ENCODE results near the gene FMN1. TPM values are rescaled to one million over a fixed set of nuclear protein-coding genes. Genes with fewer than 3 reads are reported as not detected.

The FMN1 gene
- total and polyA plus RNA-seq, 10 of the 15 experiments (the other 5 are each of a cell fraction or from before 2014, with no cell fraction given) = 0.05 to 0.16 (median 0.08) TPM; not detected in 4

GRCh38 chr15:32928876-32929275, 265.6 kb downstream of the FMN1 start:
- in situ Hi-C loops (cut with MboI) (no loop called here), intact Hi-C loops (cut with micrococcal nuclease; ENCODE audit: unreplicated experiment) (no loop called here)
- Histone ChIP-seq H3K9me3 (replicated peaks; ENCODE audit: control insufficient read depth, insufficient read depth, low read length) (no peaks in the 10 kb centered on the region), H3K4me3 (no peak overlapping the region), H3K27ac (ENCODE audit: control insufficient read depth, insufficient read depth) (no peak overlapping the region), H2AFZ (ENCODE audit: control insufficient read depth, low read depth, low read length) (no peak overlapping the region), H3K4me2 (ENCODE audit: control insufficient read depth, insufficient read depth) (no peak overlapping the region), H3K4me1 (ENCODE audit: control insufficient read depth, insufficient read depth, low read length) (0 out of 2 replicates have a peak, but pooled peaks cover 6% of the 10 kb centered on the region), H3K27me3 (replicated peaks in 1 of 2; ENCODE audit: control insufficient read depth in 2 of 2, insufficient read depth in 2 of 2, low read length in 1 of 2) (0 out of 4 replicates have a peak, but pooled peaks cover 0 to 2% of the 10 kb centered on the region in 2 experiments), H4K20me1 (ENCODE audit: control insufficient read depth, insufficient read depth) (no peaks in the 10 kb centered on the region), H3K36me3 (ENCODE audit: control insufficient read depth in 2 of 2, insufficient read depth in 2 of 2, low read length in 1 of 2) (no peaks in the 10 kb centered on the region), H3K79me2 (ENCODE audit: control insufficient read depth, insufficient read depth, low read length) (no peaks in the 10 kb centered on the region), H3K9ac (ENCODE audit: control insufficient read depth, insufficient read depth, low read length) (no peak overlapping the region)
- ChIA-PET CTCF (interaction anchor here (0.7 kb wide), 1 partner anchor 85 kb away, joined by 3 read pairs; no protein-coding TSS in a partner anchor), RAD21 (ENCODE audit: unreplicated experiment) (no interaction called here), POLR2A (no interaction called here), SMC1A (ENCODE audit: uncharacterized antibody, unreplicated experiment) (no interaction called here)
- FAIRE-seq = no peak
- ATAC-seq = no peak
- BruUV-seq (replicated peaks) = no TSS peak
- DNase-seq (ENCODE audit: low read depth, low spot score) = no peak
- WGBS (ENCODE audit: insufficient coverage, insufficient replicate concordance, low lambda C conversion rate, missing lambda C conversion rate) = 49% methylated on average over 3 of the region's 3 CpGs
- TF ChIP-seq JUNB (IDR thresholded peaks at IDR 0.05) (no peak), GATAD2B (conservative IDR thresholded peaks at IDR 0.05; ENCODE audit: low read depth) (no peak), GABPA (IDR thresholded peaks at IDR 0.05; ENCODE audit: low read depth) (no peak), ETV6 (conservative IDR thresholded peaks at IDR 0.05 in 1 of 2, IDR thresholded peaks at IDR 0.05 in 1 of 2; ENCODE audit: borderline replicate concordance in 1 of 2, low read depth in 1 of 2) (no peak), KDM1A (IDR thresholded peaks at IDR 0.05; ENCODE audit: borderline replicate concordance) (no peak), MYB (IDR thresholded peaks at IDR 0.05; ENCODE audit: borderline replicate concordance, low read depth, low read length) (no peak), E2F8 (IDR thresholded peaks at IDR 0.05; ENCODE audit: low read depth, partially characterized antibody) (no peak), PBX3 (IDR thresholded peaks at IDR 0.05; ENCODE audit: insufficient replicate concordance, low read depth, low read length) (no peak), USF2 (IDR thresholded peaks at IDR 0.05; ENCODE audit: borderline replicate concordance, low read depth, low read length) (no peak), RELB (IDR thresholded peaks at IDR 0.05; ENCODE audit: low read depth) (no peak), CUX1 (IDR thresholded peaks at IDR 0.05; ENCODE audit: insufficient replicate concordance, low read depth, low read length) (no peak)

Data from GM12878 (cell line).